Measurements from ENCODE around the gene ARID3A.
"Not testable (repeated sequence)": the region's sequence is repeated elsewhere in the genome, so short reads cannot be mapped to it uniquely, and the experiment has no call there.

ARID3A gene, protein sequence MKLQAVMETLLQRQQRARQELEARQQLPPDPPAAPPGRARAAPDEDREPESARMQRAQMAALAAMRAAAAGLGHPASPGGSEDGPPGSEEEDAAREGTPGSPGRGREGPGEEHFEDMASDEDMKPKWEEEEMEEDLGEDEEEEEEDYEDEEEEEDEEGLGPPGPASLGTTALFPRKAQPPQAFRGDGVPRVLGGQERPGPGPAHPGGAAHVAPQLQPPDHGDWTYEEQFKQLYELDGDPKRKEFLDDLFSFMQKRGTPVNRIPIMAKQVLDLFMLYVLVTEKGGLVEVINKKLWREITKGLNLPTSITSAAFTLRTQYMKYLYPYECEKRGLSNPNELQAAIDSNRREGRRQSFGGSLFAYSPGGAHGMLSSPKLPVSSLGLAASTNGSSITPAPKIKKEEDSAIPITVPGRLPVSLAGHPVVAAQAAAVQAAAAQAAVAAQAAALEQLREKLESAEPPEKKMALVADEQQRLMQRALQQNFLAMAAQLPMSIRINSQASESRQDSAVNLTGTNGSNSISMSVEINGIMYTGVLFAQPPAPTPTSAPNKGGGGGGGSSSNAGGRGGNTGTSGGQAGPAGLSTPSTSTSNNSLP

DNA sequence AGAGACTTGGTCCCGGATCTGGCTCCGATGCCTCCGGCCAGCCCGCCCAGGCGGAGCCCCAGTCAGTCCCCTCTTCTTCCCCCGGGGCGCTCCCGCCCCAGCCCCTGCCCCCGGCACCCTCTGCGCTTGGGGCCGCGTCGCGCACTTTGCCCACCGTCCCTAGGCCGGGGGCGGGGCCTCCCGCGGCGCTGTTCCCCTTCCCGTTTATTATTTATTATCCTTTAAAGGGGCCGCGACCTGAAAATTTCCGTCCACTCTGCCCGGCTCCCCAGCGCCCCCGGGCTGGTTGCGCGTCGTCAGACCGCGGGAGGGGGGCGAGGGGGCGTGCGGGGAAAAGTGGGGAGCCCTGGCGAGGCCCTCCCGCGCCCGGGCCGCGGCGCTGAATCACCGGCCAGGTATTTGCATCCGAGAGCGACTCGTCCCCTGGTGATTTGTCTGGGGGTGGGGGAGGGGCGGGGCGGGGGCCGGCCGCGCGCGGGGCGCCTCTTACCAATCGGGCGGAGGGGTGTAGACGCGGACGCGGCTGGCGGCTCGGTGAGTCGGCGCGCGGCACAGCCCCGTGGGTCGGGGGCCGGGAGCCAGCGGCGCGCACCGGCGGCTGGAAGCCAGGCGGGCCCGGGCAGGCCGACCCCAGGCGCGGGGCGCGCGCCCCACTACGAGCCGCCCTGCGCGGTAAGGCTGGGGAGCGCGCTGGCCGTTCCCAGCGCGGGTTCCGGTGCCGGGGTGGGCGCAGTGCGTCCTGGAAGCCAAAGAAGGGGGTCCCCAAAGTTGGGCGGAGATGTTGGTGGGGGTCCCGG, at the start of gene ARID3A:
TSS of gene ARID3A (plus strand) at position 510 of the 797 bp plus-strand sequence. CDS start 3,494 bp downstream, outside the sequence.
- DNase-seq: peak; percentile 63 to 83

DNA sequence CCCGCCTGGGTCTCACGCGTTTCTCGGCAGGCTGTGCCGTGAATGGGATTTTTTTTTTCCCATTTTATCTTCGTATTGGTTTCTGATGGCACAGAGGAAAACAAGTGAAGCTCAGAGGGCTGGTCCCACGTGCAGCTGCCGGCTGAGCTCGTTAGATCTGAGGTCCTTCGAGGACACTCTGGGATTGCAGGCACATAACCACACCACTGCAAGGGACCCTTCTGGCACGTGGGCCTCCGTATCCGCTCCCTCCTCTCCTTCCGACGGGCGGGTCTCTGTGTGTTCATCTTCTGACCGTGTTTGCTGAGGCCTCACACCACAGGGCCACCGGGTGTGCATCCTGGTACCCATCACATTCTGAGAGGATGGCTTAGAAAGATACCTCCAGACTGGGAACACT, 49.7 kb upstream of the ARID3A start:
- DNase-seq: no peak

DNA sequence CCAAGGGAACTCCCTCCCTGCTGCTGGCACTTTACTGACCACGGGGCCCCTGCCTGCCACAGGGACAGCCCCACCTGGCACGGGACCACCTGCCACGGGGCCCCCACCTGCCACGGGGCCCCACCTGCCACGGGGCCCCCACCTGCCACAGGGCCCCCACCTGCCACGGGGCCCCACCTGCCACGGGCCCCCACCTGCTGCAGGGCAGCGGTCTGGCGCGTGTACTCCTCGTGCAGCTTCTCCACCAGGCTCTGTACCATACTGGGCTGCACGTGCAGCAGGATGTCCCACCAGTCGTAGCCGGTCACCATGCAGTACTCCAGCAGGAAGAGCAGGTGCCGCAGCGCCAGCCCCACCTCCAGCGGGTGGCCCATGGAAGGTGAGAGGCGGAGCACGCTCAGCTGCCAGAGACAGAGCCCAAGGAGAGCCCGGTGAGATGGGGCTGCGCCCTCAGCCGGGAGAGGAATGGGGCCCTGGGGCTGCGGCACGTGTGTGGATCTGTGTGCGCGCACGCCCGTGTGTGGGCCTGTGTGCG, 49.0 kb upstream of the ARID3A start:
- DNase-seq: no peak

DNA sequence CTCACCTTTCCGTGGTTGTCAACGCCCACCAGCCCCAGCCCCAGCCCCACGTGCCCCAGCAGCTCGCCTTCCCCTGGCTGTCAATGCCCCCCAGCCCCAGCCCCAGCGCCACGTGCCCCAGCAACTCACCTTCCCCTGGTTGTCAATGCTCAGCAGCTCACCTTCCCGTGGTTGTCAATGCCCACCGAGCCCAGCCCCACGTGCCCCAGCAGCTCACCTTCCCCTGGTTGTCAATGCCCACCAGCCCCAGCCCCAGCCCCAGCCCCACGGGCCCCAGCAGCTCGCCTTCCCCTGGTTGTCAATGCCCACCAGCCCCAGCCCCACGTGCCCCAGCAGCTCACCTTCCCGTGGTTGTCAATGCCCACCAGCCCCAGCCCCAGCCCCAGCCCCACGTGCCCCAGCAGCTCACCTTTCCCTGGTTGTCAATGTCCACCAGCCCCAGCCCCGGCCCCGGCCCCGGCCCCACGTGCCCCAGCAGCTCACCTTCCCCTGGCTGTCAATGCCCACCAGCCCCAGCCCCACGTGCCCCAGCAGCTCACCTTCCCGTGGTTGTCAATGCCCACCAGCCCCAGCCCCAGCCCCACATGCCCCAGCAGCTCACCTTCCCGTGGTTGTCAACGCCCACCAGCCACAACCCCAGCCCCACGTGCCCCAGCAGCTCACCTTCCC, 47.7 kb upstream of the ARID3A start:
- not testable (repeated sequence) for DNase-seq

DNA sequence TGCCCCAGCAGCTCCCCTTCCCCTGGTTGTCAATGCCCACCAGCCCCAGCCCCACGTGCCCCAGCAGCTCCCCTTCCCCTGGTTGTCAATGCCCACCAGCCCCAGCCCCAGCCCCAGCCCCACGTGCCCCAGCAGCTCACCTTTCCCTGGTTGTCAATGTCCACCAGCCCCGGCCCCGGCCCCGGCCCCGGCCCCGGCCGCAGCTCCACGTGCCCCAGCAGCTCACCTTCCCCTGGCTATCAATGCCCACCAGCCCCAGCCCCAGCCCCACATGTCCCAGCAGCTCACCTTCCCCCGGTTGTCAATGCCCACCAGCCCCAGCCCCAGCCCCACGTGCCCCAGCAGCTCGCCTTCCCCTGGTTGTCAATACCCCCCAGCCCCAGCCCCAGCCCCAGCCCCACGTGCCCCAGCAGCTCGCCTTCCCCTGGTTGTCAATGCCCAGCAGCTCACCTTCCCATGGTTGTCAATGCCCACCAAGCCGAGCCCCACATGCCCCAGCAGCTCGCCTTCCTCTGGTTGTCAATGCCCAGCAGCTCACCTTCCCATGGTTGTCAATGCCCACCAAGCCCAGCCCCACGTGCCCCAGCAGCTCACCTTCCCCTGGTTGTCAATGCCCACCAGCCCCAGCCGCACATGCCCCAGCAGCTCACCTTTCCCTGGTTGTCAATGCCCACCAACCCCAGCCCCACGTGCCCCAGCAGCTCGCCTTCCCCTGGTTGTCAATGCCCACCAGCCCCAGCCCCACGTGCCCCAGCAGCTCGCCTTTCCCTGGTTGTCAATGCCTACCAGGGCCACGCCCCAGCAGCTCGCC, 46.9 kb upstream of the ARID3A start:
- DNase-seq: not testable (repeated sequence)

DNA sequence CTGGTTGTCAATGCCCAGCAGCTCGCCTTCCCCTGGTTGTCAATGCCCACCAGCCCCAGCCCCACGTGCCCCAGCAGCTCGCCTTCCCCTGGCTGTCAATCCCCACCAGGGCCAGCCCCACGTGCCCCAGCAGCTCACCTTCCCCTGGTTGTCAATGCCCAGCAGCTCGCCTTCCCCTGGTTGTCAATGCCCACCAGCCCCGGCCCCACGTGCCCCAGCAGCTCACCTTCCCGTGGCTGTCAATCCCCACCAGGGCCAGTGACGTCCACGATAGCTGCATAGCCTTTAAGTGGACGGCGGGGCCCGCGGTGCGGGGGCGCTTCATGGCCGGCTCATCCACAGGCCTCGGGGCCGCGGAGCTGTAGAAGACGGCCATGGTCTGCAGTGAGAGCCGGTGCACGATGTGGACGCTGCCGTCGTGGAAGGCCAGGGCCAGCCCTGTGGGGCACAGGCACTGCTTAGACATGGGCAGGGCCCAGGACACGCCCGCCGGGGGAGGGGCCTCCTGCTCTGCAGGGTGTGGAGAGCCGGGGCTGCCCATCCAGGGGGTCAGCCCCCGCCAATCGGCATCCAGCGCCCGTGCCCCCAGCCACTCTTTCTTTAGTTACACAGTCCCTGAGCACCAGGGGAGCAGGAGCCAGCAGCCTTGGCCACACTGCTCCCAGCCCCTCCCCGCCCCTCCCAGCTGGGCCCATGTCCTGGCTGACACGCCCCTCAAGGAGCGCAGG, 46.0 kb upstream of the ARID3A start:
- DNase-seq: no peak

DNA sequence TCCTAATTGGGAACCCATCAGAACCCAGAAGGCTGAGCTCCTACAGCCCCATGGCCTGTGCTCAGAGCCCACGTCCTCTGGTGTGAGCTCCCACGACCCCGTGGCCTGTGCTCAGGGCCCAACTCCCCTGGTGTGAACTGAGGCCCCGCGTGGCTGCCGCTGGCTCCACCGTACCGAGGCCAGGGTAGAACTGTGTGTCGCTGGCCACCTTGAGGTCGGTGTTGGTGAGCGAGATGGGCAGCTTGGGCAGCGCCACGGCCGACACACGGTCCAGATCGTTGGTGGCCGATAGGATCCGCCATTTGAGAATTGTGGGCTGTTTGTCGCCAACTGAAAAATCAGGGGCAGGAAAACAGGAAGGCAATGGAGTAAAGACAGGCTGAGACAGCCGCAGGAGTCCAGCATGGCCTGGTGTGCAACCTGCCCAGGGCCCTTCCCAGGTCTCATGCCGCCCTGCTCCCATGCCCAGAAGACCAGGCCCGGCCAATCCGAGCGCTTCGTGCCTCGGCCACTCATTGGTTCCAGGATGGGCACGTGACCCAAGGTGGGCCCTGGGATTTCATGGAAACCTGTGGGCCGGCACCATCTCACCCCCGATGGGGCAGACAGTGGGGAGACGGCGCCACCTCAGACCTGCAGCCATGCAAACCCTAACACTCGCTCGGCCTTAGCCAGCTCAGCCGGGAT, 44.3 kb upstream of the ARID3A start:
- no peak for DNase-seq

DNA sequence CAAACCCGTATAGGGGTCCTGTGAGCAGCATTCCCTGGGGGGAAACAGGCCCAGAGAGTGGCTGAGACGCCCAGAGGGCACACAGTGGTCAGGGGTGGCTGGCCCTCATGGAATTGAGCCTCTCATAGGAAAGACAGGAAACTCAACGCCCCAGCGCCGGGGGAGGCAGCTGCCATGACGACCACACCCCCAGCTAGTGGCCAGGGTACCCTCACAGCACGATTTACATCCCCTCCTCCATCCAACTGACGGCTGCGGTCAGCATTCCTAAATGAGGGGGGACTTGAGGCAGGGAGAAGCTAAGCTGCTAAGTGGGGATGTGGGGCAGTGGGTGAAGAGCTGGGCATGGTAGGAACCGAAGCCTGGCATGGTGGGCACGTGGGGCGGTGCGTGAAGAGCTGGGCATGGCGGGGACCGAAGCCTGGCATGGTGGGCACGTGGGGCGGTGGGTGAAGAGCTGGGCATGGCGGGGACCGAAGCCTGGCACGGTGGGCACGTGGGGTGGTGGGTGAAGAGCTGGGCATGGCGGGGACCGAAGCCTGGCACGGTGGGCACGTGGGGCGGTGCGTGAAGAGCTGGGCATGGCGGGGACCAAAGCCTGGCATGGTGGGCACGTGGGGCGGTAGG, 42.9 kb upstream of the ARID3A start:
- DNase-seq: no peak

DNA sequence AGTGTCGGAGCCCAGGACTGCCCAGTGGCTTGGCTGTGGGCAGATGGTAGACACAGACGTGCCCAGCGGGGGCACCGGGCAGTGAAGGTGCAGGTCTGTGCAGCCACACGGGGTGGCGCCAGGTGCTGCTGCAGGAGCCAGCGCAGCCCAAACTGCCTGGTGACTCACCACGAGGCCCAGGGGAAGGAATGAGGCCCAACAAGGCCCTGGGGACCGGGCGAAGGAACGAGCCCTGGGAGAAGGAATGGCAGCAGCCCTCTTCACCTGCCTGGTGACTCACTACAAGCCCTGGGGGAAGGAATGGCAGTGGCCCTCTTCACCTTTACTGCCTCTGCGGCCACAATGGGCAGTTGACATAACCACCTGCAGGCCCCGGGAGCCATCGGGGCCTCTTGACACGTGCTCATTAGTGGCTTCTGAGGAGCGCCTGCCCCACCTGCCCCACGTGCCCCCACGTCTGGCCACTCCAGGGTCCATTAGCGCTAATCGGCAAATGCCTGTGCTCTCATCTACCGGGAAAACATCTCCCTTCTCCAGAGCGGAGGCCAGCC, 42.1 kb upstream of the ARID3A start:
- no peak for DNase-seq

DNA sequence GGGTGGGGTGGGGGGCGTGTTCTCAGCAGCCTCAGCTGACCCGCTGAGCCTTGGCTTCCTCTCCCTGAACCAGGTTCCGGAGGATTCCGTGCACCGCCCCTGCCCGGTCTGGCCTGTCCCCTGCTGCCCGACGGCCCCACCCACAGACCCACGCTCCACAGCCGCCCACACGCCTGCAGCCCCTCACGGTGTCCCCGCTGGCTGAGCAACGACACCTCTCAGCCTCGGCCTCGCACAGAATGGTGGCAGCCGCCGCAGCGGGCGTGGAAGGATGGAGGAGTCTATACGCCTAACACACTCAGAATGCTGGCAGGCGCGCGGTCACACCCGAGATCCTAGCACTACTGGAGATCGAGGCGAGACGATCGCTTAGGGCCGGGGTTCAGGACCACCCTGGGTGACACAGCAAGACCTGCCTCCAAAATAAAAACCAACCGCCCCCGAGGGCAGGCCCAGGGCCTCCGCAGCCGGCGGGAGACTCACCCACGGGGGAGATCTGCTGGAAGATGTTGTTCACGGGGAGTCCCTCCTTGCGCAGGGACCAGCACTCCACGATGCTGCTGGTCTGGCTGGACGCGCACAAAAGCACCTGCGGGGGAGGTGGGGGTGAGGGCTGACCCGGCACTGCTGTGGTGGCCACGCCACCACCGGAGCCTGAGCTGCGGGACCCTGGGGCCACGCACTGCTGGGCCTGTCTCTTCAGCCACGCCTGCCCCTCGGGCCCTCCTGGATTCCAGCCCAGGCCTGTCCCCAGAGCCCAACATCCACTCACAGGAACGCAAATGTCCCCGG, 41.2 kb upstream of the ARID3A start:
- no peak for DNase-seq

DNA sequence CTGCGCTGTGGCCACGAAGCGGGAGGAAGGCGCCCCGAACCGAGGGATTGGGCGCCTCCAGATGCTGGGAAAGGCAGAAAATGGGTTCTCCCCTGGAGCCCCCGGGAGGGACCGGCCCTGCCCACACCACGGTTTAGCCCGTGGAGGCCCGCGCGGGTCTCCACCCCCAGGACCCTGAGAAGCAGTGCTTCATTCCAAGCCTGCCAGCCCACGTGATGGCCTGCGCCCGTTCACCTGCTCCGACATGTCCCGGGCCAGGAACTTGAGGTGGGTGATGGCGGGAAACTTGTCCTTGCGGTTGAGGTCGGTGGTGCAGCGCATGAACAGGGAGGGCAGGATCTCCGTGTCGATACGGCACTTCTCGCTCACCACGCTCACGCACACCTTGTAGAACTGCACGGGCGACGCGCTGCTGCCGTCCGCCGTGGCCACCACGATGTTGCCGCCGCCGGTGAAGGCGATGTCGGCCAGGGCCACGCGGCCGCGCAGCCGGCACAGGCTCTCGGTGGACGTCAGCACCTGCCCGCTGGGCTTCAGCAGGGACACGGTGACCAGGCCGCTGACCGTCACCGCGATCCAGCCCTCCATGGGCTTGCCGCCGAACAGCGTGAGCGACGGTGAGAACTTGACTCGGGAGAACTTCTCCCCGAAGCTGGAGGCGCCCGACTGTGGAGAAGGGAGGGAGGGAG, 40.2 kb upstream of the ARID3A start:
- no peak for DNase-seq

DNA sequence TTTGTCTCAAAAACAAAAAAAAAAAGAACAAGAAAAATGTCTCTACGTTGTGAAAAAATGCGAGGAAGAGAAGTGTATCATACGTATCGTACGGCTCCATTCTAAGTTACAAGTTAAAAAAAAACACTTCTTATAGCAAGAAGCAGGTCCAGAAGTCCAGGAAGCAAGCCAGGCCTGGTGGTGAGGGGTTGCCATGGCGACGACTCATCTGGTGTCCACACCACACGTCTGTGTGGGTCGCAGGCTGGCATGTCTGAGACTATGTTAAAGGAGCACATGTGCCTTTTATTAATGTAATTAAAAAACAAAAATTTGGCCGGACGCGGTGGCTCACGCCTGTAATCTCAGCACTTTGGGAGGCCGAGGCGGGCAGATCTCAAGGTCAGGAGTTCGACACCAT, 38.8 kb upstream of the ARID3A start:
- no peak for DNase-seq

DNA sequence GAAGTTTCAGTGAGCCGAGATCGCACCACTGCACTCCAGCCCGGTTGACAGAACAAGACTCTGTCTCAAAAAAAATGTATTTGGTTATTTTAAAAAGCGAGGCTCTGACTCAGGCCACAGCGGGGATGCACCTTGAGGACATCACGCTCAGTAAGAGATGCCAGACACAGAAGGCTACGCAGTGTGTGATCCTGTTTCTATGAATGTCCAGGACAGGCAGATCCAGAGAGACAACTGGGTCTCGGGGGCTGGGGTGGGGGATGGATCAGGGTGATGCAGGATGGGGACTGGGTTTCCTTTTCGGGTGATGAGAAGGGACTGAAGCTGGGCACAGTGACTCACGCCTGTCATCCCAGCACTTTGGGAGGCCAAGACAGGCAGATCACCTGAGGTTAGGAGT, 38.2 kb upstream of the ARID3A start:
- no peak for DNase-seq

DNA sequence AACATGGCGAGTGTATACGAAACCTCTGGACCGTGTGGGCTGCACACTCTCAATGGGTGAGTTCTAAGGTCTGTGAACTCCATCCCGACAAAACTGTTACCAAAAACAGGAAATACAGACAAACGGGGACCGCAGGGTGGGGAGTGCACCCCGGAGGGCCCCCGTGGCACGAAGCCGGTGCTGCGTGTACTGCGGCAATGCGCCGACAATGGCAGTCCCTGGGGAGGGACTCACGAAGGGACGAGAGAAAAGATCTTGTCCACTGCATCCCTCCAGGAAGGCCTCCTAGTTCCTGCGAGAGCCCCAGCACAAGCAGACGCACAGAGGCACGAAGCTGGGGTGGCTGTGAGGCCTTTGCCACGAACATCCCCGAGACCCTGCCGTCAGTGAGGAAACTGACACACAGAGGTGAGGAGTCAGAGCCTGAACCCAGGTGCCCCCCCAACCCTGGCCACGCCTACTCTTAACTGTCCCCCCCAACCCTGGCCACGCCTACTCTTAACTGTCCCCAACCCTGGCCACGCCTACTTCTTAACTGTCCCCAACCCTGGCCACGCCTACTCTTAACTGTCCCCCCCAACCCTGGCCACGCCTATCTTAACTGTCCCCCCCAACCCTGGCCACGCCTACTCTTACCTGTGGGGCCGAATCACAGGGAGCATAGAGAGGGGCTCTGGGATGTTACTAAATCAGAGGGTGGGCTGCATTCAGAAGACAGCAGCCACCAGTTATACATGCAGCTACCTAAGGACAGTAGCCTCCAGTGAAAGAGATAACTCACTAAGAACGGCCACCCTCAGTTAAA, 37.1 kb upstream of the ARID3A start:
- DNase-seq: peak in 1 of 2 donors; percentile 66

DNA sequence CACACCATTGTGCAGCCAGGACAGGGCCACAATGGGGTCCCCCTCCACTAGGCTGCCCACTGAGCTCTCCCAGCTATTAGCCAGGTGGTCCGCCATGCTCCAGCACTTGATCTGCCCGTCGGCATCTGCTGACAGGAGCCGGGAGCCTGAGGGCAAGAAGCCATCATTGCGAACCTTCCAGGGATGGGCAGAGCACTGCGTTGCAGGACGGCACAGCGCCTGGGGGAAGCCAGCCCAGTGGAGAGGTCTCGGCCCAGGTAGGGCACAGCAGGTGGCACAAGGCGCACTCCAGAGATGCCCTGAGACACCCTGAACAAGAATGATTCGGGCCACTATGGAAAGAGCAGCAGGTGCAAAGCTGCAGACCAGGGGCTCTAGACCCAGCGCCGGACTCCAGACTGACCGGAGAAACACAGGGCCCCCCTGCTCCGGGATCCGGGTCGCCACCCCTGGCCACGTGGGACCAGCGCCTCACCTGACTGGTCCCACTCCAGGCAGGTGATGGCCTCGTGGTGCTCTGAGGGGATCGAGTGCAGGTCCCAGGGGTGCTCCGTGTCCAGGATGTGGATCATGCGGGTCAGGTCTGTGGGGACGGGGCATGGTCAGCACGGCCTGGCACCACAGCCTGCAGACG, 36.1 kb upstream of the ARID3A start:
- DNase-seq: no peak

DNA sequence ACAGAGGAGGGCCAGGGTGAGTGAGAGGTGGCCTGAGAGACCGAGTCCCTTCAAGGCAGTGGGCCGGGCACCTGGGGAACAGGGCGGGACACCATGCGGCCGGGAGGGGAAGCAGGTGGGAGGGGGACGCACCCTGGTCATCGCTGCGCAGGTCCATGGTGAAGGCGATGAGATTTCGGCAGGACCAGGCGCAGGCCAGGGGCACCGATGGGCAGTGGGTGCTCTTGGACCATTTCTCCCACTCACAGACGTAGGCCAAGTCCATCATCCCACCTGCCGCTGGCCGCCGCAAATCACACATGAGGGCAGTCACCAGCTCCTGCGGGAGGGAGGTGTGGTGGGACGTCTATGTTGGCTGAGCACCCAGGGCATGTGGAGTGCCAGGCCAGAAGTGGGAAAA, 35.0 kb upstream of the ARID3A start:
- no peak for DNase-seq
